Ectodermal cell (in vitro differentiated cells): ENCODE results near the gene KLHL40.

ENCODE experiments used
- H3K27ac ChIP-seq: 2 replicates; pipeline ENCODE4 v1.7.0; 2013; ENCODE audit warnings: mild to moderate bottlenecking, low read depth, low read length; ENCODE audit not compliant: insufficient read depth, poor library complexity, severe bottlenecking
- H3K27me3 ChIP-seq: 2 replicates; pipeline ENCODE4 v1.7.0; 2013; ENCODE audit warnings: mild to moderate bottlenecking, low read length; ENCODE audit not compliant: insufficient read depth, control insufficient read depth, poor library complexity, severe bottlenecking
- H3K36me3 ChIP-seq: one replicate; pipeline ENCODE4 v1.7.0; 2013; ENCODE audit warnings: low read length; ENCODE audit not compliant: control insufficient read depth, insufficient read depth
- H3K4me1 ChIP-seq: one replicate; pipeline ENCODE4 v1.7.0; 2013; ENCODE audit warnings: low read length; ENCODE audit not compliant: control insufficient read depth, insufficient read depth
- H3K4me3 ChIP-seq: 2 replicates; pipeline ENCODE4 v1.7.0; 2013; ENCODE audit warnings: low read depth, low read length, control low read depth; ENCODE audit not compliant: insufficient read depth
- H3K9me3 ChIP-seq: 2 replicates; pipeline ENCODE4 v1.7.0; 2013; ENCODE audit warnings: mild to moderate bottlenecking, low read length, moderate library complexity; ENCODE audit not compliant: control insufficient read depth
- WGBS, 2 experiments: methylation state at CpG; one replicate each; pipeline ENCODE4 v1.1.7; 2013; ENCODE audit warnings: missing lambda C conversion rate in 2 of 2; 5-methylcytosine and 5-hydroxymethylcytosine counted together

The KLHL40 gene

DNA sequence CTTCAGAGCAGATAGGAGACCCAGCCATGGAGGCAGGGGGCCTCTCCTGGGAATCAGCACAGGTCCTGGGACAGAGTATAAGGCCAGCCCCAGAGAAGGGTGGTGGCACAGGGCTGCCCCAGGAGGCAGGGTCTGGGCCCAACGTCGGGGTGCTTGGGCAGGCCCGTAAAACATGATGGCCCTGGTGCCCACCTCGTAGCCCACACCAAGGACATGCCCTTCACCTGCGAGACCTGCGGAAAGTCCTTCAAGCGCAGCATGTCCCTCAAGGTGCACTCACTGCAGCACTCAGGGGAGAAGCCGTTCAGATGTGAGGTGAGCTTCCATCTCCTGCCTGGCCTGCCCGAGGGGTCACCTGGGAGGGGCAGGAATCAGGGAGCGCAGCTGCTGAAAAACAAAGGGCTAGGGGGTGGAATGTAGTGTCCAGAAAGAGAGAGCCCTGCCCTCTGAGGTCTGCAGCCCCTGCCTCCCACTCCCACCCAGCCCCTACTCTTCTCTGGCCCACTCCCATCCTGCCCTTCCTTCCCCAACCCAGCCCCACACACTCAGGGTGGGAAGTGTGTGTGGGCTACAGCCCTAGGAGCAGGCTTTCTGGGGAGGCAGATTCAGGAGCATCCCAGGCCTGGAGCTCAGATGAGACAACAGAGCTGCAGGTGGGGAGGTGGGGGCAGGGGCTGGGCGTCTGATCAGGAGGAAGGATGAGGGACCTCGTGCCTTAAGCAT lies 22.4 kb upstream of the KLHL40 start:
- H3K27me3 ChIP-seq, result no peaks in the 10 kb centered on the region
- H3K4me3 ChIP-seq, result no peak overlapping the region
- H3K9me3 ChIP-seq, result no peaks in the 10 kb centered on the region
- 88 to 92% methylated on average over 12 of the region's 12 CpGs for WGBS, 2 experiments
- H3K27ac ChIP-seq, result no peak overlapping the region
- no peaks in the 10 kb centered on the region for H3K4me1 ChIP-seq
- H3K36me3 ChIP-seq, result no peaks in the 10 kb centered on the region

- WGBS, 2 experiments, result 93 to 96% methylated on average over 38 of the region's 38 CpGs
These were observed 21.5 kb upstream of the KLHL40 start for GRCh38 chr3:42663581-42664437.

DNA sequence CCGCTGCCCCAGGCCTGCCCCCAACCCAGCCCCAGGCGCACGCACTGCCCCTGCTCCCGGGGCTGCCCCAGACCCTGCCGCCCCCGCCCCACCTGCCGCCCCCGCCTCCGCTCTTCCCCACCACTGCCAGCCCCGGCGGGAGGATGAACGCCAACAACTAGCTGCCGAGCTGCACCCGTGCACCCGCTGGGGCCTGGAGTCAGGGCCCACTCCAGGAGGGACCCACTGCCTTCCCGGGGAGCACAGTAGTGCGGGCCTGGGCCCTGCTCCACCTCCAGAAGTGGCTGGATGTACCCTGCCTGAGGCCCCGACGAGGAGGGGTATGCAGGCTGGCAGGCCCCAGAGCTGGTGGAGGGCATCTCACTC lies 20.9 kb upstream of the KLHL40 start:
- no peaks in the 10 kb centered on the region for H3K9me3 ChIP-seq
- WGBS, 2 experiments, result 92 to 93% methylated on average over 19 of the region's 19 CpGs
- H3K4me1 ChIP-seq, result no peaks in the 10 kb centered on the region
- H3K27ac ChIP-seq, result no peak overlapping the region
- H3K36me3 ChIP-seq, result no peaks in the 10 kb centered on the region
- no peaks in the 10 kb centered on the region for H3K27me3 ChIP-seq
- H3K4me3 ChIP-seq, result no peak overlapping the region

More at GRCh38 chr3:42663581-42664437, 21.5 kb upstream of the KLHL40 start:
- H3K4me3 ChIP-seq, result no peak overlapping the region
- H3K27me3 ChIP-seq, result no peaks in the 10 kb centered on the region
- H3K27ac ChIP-seq, result no peak overlapping the region
- no peaks in the 10 kb centered on the region for H3K36me3 ChIP-seq
- no peaks in the 10 kb centered on the region for H3K4me1 ChIP-seq
- H3K9me3 ChIP-seq, result no peaks in the 10 kb centered on the region

DNA sequence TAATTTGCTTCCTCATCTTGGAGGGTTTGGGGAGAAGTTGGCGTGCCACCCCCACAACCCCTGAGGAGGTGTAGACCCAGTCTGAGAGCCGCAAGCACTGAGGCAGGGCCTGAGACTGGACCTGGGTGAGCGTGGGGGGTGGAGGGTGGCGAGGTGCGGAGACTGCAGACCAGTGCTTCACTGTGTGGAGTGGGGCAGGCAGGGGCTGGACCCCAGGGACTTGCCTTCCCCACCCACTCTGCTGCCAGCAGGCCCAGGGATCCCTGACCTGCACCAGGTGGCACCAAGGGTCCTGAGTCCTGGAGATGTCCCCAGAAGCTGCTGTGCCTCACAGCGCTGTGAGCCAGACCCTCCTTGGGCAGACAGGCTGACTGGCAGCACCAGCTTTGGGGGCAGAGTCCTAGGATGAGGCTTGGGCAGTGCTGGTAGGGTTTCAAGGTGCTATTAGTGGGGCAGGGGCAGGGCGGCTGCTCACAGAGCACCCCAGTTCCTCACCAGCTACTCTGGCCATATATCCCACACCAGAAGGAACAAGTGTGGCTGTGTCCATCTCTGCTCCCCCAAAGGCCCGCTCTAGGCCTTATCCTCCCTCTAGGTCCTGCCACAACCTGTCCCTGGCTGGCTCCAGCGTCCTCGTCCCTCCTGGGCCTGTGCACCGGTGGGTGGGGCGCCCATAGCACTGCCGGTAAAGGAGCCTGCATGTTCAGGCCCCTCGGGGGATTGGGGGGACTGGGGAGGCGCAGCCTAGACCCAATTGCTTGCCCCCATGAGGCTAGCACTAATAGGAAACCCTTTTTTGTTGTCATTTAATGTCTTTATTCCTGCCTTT lies 20.1 kb upstream of the KLHL40 start:
- Histone ChIP-seq H3K9me3 (no peaks in the 10 kb centered on the region), H3K36me3 (no peaks in the 10 kb centered on the region), H3K4me1 (no peaks in the 10 kb centered on the region), H3K27me3 (no peaks in the 10 kb centered on the region), H3K4me3 (no peak overlapping the region), H3K27ac (no peak overlapping the region)
- 84 to 88% methylated on average over 15 of the region's 15 CpGs for WGBS, 2 experiments

DNA sequence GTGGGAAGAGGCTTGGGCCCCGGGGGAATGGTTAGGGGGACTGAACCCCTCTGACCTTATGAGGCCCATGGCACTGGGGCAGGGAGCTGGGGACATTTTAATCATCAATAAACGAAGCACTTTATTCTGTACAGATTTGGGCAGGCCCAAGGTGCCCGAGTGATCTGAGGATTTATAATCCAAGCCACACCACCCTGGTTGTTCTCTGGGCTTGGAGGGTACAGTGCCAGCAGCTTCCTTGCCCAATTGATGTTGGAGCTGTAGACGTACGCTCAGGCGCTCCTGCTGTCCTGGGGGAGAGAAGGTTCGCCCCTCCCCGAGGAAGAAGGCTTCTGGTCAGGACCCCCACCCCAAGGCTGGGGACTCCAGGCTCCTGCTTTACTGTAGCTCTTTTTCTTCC lies 19.3 kb upstream of the KLHL40 start:
- Histone ChIP-seq H3K36me3 (no peaks in the 10 kb centered on the region), H3K27me3 (no peaks in the 10 kb centered on the region), H3K9me3 (no peaks in the 10 kb centered on the region), H3K4me3 (no peak overlapping the region), H3K4me1 (no peaks in the 10 kb centered on the region), H3K27ac (no peak overlapping the region)
- WGBS, 2 experiments, result 93 to 96% methylated on average over 8 of the region's 8 CpGs

GRCh38 chr3:42666577-42666998 lies 18.7 kb upstream of the KLHL40 start:
- Histone ChIP-seq H3K36me3 (no peaks in the 10 kb centered on the region), H3K9me3 (no peaks in the 10 kb centered on the region), H3K27me3 (no peaks in the 10 kb centered on the region), H3K4me1 (no peaks in the 10 kb centered on the region), H3K4me3 (no peak overlapping the region), H3K27ac (no peak overlapping the region)
- 96% methylated on average over 4 of the region's 4 CpGs for WGBS, 2 experiments

DNA sequence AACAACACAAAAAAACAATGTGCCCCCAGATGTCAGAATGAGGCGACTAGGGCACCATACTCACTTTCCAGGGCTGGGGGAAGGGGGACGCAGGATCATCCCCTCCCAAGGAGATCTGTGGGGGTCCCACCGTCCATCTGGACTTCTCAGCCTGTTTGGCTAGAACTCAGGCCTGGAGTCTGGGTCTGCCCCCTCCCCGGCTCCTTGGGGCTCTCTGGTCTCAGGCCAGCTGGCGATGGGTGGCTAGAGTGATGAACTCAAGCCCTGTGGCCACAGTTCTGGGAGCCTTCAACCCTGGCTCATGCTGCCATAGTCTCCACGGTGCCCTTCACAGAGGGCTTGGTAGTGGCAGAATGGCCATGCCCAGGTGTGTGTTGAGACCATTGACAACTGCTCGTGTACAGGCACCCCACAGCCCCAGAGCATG lies 18.2 kb upstream of the KLHL40 start:
- WGBS, 2 experiments, result 92% methylated on average over 7 of the region's 7 CpGs
- Histone ChIP-seq H3K4me3 (no peak overlapping the region), H3K27me3 (no peaks in the 10 kb centered on the region), H3K27ac (no peak overlapping the region), H3K36me3 (no peaks in the 10 kb centered on the region), H3K4me1 (no peaks in the 10 kb centered on the region), H3K9me3 (no peaks in the 10 kb centered on the region)

DNA sequence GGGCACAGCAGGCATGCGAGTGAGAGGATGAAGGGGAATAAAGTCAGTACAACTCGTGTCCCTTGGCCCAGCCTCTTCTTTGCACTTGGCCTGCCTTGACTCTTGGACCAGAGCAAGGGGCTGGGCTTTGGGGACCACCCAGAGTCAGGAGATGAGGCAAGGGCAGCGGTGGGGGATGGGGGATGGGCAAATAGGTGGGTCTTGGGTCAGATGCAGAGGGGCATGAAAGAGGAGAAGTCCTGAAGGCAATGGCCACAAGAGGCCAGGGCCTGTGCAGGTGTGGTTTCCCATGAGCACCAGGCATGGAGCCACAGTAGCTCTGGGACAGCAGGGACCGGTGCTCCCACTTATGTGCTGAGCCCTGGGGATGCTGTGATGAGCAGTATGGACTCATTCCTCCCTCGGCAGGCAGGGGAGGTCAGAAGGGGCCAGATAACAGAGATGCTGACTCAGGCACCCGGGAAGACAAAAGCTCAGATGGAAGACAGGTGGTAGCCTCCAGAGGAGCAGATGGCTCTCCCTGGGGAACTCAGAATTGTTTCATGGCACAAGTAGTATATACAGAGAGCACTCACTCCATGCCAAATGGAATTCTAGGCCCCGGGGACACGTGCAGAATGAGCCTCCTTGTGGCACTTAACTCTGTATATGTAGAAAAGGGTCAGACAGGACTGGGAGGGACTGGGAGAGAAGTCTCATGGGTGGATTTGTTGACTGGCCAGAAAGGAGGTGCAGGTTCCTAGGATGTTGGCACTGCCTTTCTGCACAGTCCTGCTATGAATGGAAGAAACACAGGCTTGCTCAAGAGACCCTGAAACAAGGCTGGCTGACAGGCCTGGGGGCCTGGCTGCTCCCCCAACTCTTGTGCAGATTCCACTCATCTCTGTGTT lies 17.6 kb upstream of the KLHL40 start:
- 72 to 73% methylated on average over 8 of the region's 8 CpGs for WGBS, 2 experiments
- Histone ChIP-seq H3K9me3 (no peaks in the 10 kb centered on the region), H3K4me1 (no peaks in the 10 kb centered on the region), H3K36me3 (no peaks in the 10 kb centered on the region), H3K27ac (no peak overlapping the region), H3K27me3 (no peaks in the 10 kb centered on the region), H3K4me3 (no peak overlapping the region)

DNA sequence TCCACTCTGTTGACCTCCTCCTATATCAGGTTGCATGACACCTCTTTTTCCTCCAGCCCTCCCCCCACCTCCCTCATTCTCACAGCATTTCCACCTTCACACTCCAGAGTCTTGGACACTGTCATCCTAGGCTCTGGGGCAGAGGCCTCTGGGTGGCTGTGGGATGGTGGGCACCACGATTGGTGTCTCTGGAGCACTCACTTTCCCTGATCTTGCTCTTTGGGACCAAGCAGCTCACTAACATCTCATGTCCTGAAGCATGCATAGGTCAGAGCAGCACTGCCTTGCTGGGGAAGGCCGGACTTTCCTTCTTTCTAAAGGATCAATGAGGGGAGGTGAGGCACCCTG lies 16.9 kb upstream of the KLHL40 start:
- WGBS, 2 experiments, result 91 to 95% methylated on average over 2 of the region's 2 CpGs
- Histone ChIP-seq H3K27me3 (no peaks in the 10 kb centered on the region), H3K36me3 (no peaks in the 10 kb centered on the region), H3K4me1 (no peaks in the 10 kb centered on the region), H3K27ac (no peak overlapping the region), H3K9me3 (no peaks in the 10 kb centered on the region), H3K4me3 (no peak overlapping the region)
